ENCODE data around the gene HHAT.

GRCh38 chr1:210369425-210369824, 40.7 kb downstream of the HHAT start:
- no peak for TF ChIP-seq CTCF (conservative IDR thresholded peaks at IDR 0.05; ENCODE audit: low read depth, low read length)
- no peak for TF ChIP-seq EZH2 (IDR thresholded peaks at IDR 0.05; ENCODE audit: borderline replicate concordance, low read depth, low read length, poor library complexity, severe bottlenecking)
